LoVo (cell line): ENCODE results near the gene DTX2.
"Not testable (repeated sequence)": the region's sequence is repeated elsewhere in the genome, so short reads cannot be mapped to it uniquely, and the experiment has no call there.

Source experiments
- DNase-seq: peaks from one replicate; pipeline ENCODE4 v3.0.0-alpha.2; 2016; ENCODE audit warnings: low spot score

The DTX2 gene

DNA sequence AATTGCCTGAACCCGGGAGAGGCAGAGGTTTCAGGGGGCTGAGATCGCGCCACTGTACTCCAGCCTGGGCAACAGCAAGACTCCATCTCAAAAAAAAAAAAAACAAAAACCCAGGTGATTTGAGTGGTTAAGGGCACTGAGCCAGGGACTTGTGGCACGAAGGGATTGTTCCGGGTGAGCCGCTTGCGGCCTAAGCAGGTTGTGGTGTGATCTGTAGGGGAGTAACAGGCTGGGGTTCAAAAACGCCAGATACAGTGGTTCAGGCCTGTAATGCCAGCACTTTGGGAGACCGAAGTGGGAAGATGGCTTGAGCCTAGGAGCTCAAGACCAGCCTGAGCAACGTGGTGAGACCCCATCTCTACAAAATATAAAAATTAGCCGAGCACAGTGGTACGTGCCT is 17.7 kb upstream of the DTX2 start:
- DNase-seq = not testable (repeated sequence)

DNA sequence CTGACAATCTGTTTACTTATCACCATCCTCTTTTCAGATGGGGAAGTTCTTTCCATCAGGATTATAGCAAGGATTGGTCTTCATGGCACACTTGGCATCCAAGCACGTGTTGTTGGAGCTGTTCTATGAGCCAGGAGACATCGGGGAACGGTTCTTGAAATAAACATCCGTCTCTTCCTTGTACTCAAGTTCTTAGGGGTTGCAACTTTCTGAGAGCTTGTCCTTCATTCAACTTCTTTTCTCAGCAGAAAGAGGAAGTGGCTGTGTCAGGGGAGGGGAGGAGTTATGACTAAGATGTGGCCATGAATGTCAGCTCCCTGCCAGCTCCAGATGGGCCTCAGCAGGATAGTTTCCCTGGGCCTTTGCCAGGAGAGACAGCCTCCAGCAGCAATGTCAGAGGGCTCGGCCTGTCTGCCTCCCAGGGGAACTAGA is 15.9 kb upstream of the DTX2 start:
- peak; percentile 48 for DNase-seq

DNA sequence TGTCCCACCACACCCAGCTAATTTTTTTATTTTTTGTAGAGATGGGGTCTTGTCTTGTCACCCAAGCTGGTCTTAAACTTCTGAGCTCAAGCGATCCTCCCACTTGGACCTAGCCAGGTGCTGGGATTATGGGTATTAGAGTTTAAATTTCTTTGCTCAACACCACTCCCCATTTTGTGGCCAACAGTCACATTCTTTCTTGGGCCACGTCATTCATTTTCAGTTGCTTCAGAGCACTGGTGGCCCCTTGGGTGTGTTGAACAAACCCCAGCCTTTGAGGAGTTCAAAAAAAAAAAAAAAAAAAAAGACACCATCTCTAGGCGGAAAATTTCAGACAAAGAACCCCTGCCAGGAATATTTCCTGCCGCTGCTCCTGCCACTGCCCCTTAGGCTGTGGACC is 4.5 kb upstream of the DTX2 start:
- DNase-seq = not testable (repeated sequence)

DNA sequence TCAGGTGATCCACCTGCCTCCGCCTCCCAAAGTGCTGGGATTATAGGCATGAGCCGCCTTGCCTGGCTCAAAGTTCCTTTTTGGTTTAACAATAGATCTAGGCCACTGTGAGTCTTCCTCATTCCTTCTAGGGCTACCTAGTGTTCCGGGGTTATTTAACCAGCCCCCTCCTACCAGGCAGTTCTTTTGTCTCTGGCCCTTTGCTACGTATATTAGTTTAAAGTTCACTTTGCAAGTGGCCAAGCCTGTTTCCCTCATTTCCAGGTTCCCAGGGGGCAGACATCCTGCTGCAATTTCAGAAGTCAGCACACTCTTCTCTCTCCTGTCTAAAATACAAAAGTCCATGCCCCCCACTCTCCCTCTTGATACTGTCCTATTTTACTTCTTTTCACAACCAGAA is 3.0 kb upstream of the DTX2 start:
- DNase-seq = not testable (repeated sequence)

DNA sequence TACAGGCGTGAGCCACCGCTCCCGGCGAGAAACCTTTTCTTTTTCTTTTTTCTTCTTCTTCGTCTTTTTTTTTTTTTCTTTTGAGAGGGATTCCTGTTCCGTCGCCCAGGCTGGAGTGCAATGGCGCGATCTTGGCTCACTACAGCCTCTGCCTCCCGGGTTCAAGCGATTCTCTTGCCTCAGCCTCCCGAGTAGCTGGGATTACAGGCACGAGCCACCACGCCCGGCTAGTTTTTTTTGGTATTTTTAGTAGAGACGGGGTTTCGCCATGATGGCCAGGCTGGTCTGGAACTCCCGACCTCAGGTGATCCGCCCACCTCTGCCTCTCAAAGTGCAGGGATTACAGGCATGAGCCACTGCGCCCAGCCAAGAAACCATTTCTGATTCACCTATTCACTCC is 742 bp upstream of the DTX2 start:
- DNase-seq = not testable (repeated sequence)

DNA sequence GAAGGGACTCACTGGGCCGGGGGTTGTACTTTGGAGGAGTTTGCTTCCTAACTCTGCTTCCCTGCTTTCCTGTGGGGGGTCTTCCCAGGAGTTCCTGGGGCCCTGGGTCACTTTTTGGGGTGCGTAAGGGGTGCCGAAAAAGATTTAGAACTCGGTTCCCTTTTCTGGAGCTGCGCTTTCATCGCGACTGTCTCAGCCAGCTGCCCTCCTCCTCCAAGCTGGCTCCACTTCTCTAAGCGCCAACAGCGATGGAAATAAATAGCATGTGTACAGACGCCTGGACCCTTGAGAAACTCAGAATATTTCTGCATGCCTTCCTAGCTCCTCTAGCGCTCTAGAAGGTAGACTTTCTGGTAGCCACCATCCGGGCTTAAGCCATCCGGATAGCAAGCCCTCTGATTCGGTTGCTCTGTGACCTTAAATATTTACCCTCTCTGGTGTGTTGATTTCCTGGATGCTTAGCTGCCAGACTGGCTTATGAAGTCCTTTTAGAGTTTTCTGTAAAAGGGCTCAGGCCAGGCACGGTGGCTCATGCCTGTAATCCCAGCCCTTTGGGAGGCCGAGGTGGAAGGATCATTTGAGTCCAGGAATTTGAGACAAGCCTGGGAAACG is 868 bp downstream of the DTX2 start:
- not testable (repeated sequence) for DNase-seq

DNA sequence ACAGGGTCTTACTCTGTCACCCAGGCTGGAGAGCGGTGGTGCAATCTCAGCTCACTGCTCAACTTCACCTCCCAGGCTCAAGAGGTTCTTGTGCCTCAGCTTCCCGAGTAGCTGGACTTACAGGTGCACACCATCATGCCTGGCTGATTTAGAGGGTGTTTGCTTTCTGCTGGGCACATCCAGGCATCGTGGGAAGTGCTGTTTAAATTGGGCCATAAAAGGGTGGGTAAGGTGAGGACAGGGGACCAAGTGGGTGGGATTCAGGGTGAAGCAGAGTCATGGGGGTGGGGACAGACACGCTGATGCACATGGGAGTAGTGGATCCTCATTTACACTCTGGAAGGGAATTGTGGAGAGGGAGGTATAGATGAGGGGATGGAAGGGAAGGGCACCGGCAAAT is 3.5 kb downstream of the DTX2 start:
- not testable (repeated sequence) for DNase-seq

DNA sequence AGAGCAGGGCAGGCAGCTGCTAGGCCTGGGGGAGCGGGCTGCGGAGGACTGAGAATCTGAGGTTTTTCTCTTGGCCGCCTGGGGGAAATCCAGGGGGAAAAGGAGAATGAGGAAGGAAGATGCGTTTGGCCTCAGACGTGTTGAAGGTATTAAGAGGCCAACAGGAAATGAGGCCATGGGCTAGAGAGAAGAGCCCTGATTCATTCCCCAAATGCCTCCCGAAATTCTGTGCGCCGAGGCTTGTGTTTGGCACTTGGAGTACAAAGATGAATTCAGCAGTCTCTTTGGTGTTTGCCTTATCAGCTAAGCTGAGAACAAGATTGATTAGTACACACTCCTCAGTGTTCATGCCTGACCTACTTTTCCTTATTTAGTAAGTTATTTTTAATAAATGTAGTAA is 4.4 kb downstream of the DTX2 start:
- DNase-seq = not testable (repeated sequence)

DNA sequence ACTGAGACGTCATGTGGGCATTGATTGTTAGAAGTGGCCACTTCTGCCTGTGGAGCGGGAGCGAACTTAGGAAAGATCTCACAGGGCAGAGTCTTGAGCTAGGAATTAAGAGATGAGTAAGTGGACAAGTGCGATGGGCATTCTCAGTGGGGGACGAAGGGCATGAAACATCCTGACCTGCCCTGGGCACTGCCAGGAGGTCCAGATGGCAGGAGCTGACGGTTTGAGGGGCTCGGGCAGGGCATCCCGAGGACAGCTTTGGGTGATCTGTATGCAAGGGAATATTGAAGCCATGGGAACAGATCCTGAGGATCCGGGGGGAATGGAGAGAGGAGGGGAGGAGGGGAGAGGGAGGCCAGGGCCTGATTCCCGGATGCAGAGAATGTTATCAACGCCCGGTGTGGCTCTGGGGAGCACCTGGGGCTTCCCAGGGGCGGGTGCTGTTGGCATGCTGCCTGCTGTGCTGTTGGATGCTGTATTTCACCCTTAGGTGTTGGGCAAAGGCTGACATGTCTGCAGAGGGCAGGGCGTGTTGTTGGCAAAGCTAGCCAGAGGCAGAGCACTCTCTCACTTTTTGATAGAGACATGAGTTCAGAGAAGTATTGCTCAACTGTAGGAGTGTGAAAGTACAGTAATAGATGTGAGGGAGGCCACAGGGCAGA is 6.4 kb downstream of the DTX2 start:
- peak; percentile 60 for DNase-seq

DNA sequence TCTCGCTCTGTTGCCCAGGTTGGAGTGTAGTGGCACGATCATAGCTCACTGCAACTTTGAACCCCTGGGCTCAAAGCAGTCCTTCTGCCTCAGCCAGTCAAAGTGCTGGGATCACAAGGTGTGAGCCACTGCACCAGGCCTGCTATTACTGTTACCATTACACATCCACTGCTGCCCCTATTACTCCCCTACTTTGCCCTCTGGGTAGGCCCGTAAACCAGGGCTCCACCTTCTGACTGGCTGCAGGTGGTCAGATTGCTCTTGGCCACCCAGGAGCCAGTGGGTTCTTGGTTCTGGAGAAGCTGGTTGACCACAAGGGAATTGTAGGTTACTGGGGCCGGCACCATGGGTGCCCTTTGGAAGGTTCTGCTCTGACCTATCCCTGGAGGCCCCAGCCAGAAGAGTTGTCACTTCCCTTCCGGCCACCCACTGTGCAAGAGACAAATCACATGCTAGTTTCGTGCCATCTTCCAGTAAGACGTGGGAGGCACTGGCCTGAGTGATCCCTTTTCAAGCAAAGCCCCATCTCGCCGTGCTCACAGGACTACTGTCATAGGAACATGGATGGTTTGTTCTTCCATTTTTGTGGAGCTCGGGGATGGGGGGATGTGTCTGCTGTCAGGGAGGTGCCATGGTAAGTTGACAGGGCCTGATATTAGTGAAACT is 10.2 kb downstream of the DTX2 start:
- not testable (repeated sequence) for DNase-seq

DNA sequence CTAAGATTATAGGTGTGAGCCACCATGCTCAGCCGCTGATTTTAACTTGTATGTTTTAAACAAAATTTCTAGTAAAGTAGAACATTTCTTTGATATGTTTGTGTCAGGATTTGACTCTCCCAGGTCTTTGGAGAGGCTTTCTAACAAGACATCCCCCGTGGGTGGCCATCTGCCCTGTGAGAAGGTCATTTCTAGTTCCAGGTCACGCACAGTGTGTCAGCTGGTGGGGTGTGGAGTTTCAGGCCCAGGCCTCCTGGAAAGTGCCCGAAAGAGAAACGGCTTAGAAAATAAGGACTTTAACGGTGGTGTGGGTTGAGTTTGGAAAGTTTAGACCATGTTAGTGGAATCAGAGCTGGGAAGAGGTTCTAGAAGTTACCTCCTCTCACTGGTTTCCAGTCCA is 11.6 kb downstream of the DTX2 start:
- not testable (repeated sequence) for DNase-seq

DNA sequence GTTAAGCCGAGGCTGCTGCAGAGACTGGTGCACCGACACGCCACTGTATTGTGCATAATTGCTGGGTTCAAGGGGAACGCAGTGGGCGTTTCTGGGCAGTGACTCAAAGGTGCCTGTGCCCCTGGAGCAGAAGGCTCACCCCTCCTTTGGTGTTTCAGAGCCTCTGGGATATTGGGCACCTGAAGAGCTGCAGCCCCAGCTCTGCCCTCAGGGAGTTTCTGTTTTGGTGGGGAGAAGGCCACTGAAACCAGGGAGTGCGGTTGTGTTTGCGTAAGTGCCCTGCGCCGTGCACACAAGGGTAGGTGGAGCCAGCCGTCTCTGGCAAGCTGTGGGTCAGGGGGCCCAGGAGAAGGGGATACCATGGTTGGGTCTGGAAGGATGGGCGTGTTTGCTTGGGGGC is 14.8 kb downstream of the DTX2 start:
- DNase-seq = not testable (repeated sequence)

DNA sequence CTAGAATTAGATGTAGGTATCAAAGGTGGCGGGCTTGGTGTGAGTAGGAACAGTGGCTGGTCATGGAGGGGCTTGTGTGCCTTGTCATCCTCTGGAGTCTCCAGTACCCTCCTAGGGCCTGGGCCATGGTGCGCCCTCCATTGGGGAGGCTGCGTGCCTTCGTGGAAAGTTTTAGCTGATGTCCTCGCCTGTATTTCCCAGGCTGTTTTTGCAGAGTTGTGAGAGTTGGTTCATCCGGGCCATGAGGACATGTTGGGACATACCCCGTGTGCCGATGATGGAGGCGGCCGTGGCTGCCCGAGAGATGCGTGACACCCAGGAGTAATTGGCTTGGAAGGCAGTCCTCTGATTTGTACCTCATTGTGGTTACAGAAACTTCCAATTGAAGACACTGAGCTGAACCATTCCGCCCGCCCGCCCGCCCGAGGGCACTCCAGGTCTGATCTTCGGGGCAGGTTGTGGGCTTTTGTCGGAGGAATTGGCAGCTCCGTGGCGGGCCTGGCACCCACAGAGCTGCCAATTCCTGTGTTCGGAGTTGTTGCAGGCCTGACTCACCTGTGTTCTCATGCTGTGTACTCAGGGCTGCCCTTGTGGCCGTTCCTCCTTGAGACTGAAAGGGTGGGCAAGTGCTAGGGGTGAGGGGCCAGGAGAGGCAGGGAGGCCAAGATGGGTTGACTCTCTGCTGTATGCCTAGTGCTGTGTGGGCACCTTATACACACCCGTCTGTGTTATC is 15.4 kb downstream of the DTX2 start:
- not testable (repeated sequence) for DNase-seq

DNA sequence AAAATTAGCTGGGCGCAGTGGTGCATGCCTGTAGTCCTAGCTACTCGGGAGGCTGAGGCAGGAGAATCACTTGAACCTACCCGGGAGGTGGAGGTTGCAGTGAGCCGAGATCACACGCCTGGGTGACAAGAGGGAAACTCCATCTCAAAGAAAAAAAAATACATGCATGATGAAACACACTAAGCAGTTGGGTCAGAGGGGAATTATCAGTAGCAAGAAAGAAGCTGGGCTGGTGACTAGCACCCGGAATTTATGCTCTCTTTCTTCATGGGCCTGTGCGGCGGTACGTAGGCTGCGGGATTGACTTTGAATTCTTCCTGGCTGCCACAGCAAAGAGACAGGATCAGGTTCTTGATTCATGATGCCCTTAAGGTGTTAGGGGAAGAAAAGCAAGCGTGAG is 18.1 kb downstream of the DTX2 start:
- not testable (repeated sequence) for DNase-seq

DNA sequence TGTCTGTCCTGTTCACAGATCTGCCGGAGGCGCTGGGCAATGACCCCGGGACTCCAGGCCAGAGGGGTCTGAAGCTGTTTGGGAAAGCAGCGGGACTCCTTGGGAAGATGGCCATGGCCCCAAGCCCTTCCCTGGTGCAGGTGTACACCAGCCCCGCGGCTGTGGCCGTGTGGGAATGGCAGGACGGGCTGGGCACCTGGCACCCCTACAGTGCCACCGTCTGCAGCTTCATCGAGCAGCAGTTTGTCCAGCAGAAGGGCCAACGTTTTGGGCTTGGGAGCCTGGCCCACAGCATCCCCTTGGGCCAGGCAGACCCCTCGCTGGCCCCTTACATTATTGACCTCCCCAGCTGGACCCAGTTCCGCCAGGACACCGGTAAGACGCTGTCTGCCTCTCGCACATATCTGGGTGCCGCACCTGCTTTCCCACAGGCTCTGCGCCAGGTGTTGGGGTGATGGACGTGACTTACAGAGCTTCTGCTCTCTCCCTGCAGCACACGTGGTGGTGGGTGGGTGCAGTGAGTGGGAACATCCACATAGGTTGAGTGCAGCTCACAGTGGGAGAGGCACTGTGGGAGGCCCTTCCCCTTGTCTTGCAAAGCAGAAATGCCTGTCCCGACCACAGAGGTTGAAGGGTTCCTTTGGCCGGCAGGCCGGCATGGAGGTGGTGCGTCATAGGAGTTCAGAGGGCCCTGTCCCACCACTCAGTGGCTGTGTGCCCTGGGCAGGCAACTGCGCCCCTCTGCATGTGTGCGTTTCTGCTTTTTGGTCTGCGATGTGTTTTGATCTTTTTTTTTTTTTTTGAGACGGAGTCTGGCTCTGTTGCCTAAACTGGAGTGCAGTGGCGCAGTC is 19.1 kb downstream of the DTX2 start:
- DNase-seq = not testable (repeated sequence)

DNA sequence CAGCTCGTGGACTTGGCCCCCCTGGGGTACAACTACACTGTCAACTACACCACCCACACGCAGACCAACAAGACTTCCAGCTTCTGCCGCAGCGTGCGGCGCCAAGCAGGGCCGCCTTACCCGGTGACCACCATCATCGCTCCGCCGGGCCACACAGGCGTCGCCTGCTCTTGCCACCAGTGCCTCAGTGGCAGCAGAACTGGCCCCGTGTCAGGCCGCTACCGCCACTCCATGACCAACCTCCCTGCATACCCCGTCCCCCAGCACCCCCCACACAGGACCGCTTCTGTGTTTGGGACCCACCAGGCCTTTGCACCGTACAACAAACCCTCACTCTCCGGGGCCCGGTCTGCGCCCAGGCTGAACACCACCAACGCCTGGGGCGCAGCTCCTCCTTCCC is 21.2 kb downstream of the DTX2 start:
- not testable (repeated sequence) for DNase-seq

DNA sequence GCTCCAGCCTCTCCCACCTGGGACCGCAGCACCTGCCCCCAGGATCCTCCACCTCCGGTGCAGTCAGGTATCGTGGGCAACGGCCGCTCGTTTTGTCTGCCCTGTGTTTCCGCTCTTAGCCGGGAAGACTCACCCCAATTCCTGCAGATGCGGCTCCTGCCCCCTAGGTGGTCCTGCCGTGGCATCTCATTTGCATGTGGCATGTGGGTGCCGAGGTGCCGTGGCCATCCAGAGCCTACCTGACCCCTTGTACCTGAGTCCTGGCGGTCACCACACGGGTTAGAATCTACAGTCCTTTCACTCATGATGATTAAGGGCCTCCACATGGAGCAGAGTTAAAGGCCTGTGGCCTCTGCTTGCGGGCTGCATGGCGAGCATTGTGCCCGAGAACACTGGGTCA is 21.6 kb downstream of the DTX2 start:
- DNase-seq = not testable (repeated sequence)

DNA sequence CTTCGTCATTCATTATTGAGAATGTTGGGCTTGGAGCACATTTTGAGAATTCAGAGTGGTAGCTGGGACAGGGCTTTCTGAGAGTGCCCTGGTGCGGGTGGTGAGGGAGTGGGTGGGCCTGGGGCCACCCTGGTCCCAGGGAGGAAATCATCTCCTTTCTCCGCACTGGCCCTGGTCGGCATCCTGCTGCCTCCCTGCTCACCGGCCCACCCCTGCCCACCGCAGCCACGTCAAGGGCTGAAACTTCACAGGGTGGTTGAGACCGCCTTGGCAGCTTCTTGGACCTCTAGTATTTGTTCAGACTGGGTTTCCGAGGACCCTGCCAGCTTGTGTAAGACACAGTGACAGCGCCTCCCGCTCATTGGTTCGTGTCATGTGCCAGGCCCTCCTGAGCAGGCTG is 22.9 kb downstream of the DTX2 start:
- DNase-seq = not testable (repeated sequence)

DNA sequence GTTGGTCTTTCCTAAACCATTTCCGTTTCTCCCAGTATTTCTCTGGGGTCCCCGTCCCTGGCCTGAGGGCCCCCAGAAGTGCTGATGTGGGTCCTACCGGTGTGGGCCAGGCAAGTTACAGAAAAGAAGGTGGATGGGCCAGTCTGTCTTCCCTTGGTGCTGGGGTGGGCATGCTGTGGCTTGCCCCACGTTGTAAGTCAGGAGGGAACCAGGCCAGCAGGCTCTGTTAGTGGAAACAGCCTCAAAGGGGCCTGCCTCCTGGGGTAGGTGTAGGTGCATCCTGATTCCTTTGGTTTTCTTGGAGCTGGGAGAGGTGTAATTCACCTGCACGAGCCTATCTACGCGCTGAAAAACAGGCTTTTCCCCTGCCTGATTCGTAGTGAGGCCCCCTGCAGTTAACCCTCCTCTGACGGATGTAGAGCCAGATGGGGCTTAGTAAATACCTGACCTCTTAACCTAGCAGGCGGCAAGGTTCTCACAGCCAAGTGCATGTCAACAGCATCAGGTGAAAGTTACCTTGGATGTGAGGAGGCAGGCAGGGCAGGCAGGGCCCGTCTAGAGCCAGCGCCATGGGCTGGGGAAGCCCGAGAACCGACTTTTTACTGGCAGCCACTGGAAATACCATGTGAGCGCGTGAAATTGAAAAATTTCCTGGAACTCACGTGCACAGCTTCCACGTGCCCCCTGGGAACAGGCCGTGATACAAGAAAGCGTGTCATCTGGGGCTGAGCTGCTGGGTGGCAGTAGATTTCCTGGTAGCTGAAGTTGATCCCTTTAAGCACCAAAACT is 24.5 kb downstream of the DTX2 start:
- DNase-seq = not testable (repeated sequence)

DNA sequence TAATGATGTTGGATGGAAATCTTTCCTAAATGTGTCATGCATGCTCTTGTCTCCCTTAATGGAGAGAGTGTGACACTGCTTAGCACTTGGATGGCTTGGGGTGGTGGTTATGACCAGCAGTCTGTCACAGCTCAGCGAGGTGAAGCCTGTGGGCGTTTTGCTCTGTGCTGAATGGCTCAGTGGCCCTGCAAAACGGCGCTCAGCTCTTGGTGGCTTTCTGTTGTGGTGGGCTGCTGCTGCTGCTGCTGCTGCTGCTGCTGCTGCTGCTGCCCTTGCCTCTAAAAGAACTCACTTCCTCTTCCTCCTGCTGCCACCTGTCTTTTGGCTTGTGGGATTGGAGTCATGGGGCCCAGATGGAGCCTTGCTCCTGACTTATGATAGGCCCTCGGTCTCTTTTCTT is 25.1 kb downstream of the DTX2 start:
- not testable (repeated sequence) for DNase-seq

DNA sequence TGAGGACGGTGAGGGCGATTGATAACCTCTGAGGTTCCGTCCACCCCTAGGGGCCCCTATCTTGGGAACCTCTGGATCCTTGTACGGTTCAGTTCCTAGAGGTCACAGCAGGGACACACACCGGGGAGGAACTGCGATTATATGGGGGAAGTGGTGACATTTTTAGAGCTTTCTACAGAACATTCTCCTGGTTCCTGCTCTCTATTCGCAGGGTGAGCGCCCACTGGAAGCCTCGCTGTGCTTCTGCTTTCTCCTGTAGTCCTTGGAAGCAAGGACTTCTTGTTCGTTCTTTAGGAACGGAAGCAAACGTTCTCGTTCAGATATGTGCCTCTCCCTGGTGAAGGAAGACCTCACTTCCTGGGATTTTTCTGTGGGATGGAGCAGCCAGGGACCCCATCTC is 26.5 kb downstream of the DTX2 start:
- not testable (repeated sequence) for DNase-seq
